Neural cell (in vitro differentiated cells): ENCODE data around the gene GPR6.

Experiments used
- EP300 ChIP-seq: fragments of 450-650 bp; conservative IDR thresholded peaks from 2 replicates; pipeline ENCODE4 v1.6.1; 2014; ENCODE audit warnings: antibody characterized with exemption, mild to moderate bottlenecking, moderate library complexity; ENCODE audit not compliant: poor library complexity, severe bottlenecking
- EZH2 ChIP-seq: fragments of 200-600, 300-800 bp; shearing (Covaris generic), sonication (generic); IDR thresholded peaks from 2 replicates; pipeline ENCODE4 v1.6.1; 2014; ENCODE audit warnings: antibody characterized with exemption, low read length, borderline replicate concordance, mild to moderate bottlenecking; ENCODE audit not compliant: insufficient read depth, poor library complexity, severe bottlenecking
- POLR2AphosphoS5 ChIP-seq: IDR thresholded peaks from 2 replicates; pipeline ENCODE4 v1.6.1; 2012
- RAD21 ChIP-seq: fragments of 450-650 bp; conservative IDR thresholded peaks from 2 replicates; pipeline ENCODE4 v1.6.1; 2014; ENCODE audit warnings: antibody characterized with exemption, mild to moderate bottlenecking, moderate library complexity
- TAF1 ChIP-seq: IDR thresholded peaks from 2 replicates; pipeline ENCODE4 v1.6.1; 2012; ENCODE audit warnings: low read depth
- TF ChIP-seq, protein P1 (sequence below): fragments of 450-650 bp; IDR thresholded peaks from 2 replicates; pipeline ENCODE4 v1.5.1; 2014; ENCODE audit warnings: antibody characterized with exemption, mild to moderate bottlenecking, moderate library complexity; ENCODE audit not compliant: poor library complexity, severe bottlenecking

GRCh38 chr6:109958626-109959025, 19.5 kb upstream of the GPR6 start:
- TF ChIP-seq TAF1 (no peak), POLR2AphosphoS5 (no peak), RAD21 (no peak), EP300 (no peak), EZH2 (no peak)
- TF ChIP-seq, protein P1, sequence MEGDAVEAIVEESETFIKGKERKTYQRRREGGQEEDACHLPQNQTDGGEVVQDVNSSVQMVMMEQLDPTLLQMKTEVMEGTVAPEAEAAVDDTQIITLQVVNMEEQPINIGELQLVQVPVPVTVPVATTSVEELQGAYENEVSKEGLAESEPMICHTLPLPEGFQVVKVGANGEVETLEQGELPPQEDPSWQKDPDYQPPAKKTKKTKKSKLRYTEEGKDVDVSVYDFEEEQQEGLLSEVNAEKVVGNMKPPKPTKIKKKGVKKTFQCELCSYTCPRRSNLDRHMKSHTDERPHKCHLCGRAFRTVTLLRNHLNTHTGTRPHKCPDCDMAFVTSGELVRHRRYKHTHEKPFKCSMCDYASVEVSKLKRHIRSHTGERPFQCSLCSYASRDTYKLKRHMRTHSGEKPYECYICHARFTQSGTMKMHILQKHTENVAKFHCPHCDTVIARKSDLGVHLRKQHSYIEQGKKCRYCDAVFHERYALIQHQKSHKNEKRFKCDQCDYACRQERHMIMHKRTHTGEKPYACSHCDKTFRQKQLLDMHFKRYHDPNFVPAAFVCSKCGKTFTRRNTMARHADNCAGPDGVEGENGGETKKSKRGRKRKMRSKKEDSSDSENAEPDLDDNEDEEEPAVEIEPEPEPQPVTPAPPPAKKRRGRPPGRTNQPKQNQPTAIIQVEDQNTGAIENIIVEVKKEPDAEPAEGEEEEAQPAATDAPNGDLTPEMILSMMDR = no peak
